GM23338 (cell line): ENCODE results near the gene TPGS2. TPM values are rescaled to one million over a fixed set of nuclear protein-coding genes. Genes with fewer than 3 reads are reported as not detected.

Source experiments
- ATAC-seq: fragments of 200-7000 bp; cut with Tn5 transposase; 3 replicates; pipeline ENCODE4 v1.9.1; 2020
- DNase-seq: peaks from one replicate; pipeline ENCODE4 v3.0.0-alpha.2; 2015; ENCODE audit warnings: low spot score
- H2AFZ ChIP-seq: fragments of 200-600 bp; sonication (generic); 2 replicates; pipeline ENCODE4 v1.8.0; 2016; ENCODE audit warnings: antibody characterized with exemption, mild to moderate bottlenecking, moderate library complexity
- H3F3A ChIP-seq: fragments of 200-600 bp; sonication (generic); replicated peaks from 2 replicates; pipeline ENCODE4 v1.8.0; 2017; ENCODE audit warnings: antibody characterized with exemption, mixed run types, low read depth
- H3K27ac ChIP-seq: fragments of 200-600 bp; sonication (generic); 2 replicates; pipeline ENCODE4 v1.6.1; 2016; ENCODE audit warnings: low read depth
- H3K27me3 ChIP-seq: fragments of 200-600 bp; sonication (generic); 2 replicates; pipeline ENCODE4 v1.8.0; 2016; ENCODE audit warnings: mild to moderate bottlenecking, mixed run types, moderate library complexity; ENCODE audit not compliant: insufficient read depth
- H3K36me3 ChIP-seq: fragments of 200-600 bp; sonication (generic); 2 replicates; pipeline ENCODE4 v1.8.0; 2016; ENCODE audit warnings: mild to moderate bottlenecking; ENCODE audit not compliant: insufficient read depth
- H3K4me1 ChIP-seq: fragments of 200-600 bp; sonication (generic); 2 replicates; pipeline ENCODE4 v1.8.0; 2016; ENCODE audit warnings: mild to moderate bottlenecking, moderate library complexity; ENCODE audit not compliant: insufficient read depth
- H3K4me2 ChIP-seq: fragments of 200-600 bp; sonication (generic); 2 replicates; pipeline ENCODE4 v1.7.1; 2017; ENCODE audit warnings: mixed run types
- H3K4me3 ChIP-seq: fragments of 200-600 bp; sonication (generic); 2 replicates; pipeline ENCODE4 v1.6.1; 2016; ENCODE audit warnings: mixed run types
- H3K79me2 ChIP-seq: fragments of 200-600 bp; sonication (generic); replicated peaks from 2 replicates; pipeline ENCODE4 v1.8.0; 2017; ENCODE audit warnings: mild to moderate bottlenecking; ENCODE audit not compliant: insufficient read depth
- H3K9me2 ChIP-seq: fragments of 200-600 bp; sonication (generic); 2 replicates; pipeline ENCODE4 v1.8.0; 2017; ENCODE audit not compliant: insufficient read depth
- H4K20me1 ChIP-seq: fragments of 200-600 bp; sonication (generic); replicated peaks from 2 replicates; pipeline ENCODE4 v1.8.0; 2017; ENCODE audit warnings: mild to moderate bottlenecking; ENCODE audit not compliant: insufficient read depth
- H3K27ac Mint-ChIP-seq: 2 replicates; pipeline ENCODE4 v1.8.0; 2020; ENCODE audit warnings: inconsistent platforms, mild to moderate bottlenecking, moderate library complexity, mixed read lengths
- H3K27me3 Mint-ChIP-seq: 3 replicates; pipeline ENCODE4 v1.8.0; 2022; ENCODE audit warnings: low read depth, mild to moderate bottlenecking, moderate library complexity, mixed read lengths, inconsistent platforms; ENCODE audit not compliant: insufficient read depth, poor library complexity
- H3K36me3 Mint-ChIP-seq: 3 replicates; pipeline ENCODE4 v1.8.0; 2021; ENCODE audit warnings: low read depth, mild to moderate bottlenecking, inconsistent platforms, moderate library complexity, mixed read lengths
- H3K4me1 Mint-ChIP-seq: 3 replicates; pipeline ENCODE4 v1.8.0; 2020; ENCODE audit warnings: mild to moderate bottlenecking, inconsistent platforms, mixed read lengths
- H3K4me3 Mint-ChIP-seq: 3 replicates; pipeline ENCODE4 v1.8.0; 2021; ENCODE audit warnings: moderate library complexity, mild to moderate bottlenecking, inconsistent platforms, mixed read lengths
- H3K9me3 Mint-ChIP-seq: 3 replicates; pipeline ENCODE4 v1.8.0; 2020; ENCODE audit warnings: moderate library complexity, mild to moderate bottlenecking, inconsistent platforms, mixed read lengths
- CTCF ChIP-seq, 2 experiments: fragments of 200-600 bp in 1 of 2; sonication (generic) in 1 of 2; conservative IDR thresholded peaks; 2 replicates each; pipeline versions ENCODE4 v1.5.1 to v1.6.1; 2016 to 2017; ENCODE audit warnings: antibody characterized with exemption in 2 of 2, low read depth in 2 of 2, mild to moderate bottlenecking in 2 of 2, moderate library complexity in 1 of 2
- EZH2 ChIP-seq: fragments of 200-600 bp; sonication (generic); IDR thresholded peaks from one replicate; pipeline ENCODE4 v1.8.0; 2017; ENCODE audit warnings: antibody characterized with exemption, mild to moderate bottlenecking, low read depth; ENCODE audit not compliant: unreplicated experiment
- EZH2phosphoT487 ChIP-seq: fragments of 200-600 bp; sonication (generic); IDR thresholded peaks from one replicate; pipeline ENCODE4 v1.8.1; 2018; ENCODE audit warnings: antibody characterized with exemption; ENCODE audit not compliant: unreplicated experiment
- JUNB ChIP-seq: IDR thresholded peaks from one replicate; pipeline ENCODE4 v1.6.1; 2016; ENCODE audit warnings: antibody characterized with exemption; ENCODE audit not compliant: unreplicated experiment
- NANOG ChIP-seq: IDR thresholded peaks from 2 replicates; pipeline ENCODE4 v1.6.1; 2016; ENCODE audit warnings: antibody characterized with exemption, borderline replicate concordance
- POLR2AphosphoS5 ChIP-seq: IDR thresholded peaks from 2 replicates; pipeline ENCODE4 v1.6.1; 2016; ENCODE audit warnings: antibody characterized with exemption, low read depth
- REST ChIP-seq: IDR thresholded peaks from one replicate; pipeline ENCODE4 v1.6.1; 2018; ENCODE audit warnings: antibody characterized with exemption; ENCODE audit not compliant: unreplicated experiment
- STAT1 ChIP-seq: IDR thresholded peaks from one replicate; pipeline ENCODE4 v1.6.1; 2016; ENCODE audit warnings: antibody characterized with exemption; ENCODE audit not compliant: unreplicated experiment
- ZNF114 ChIP-seq: fragments of 250-450 bp; sonication (Bioruptor Pico); IDR thresholded peaks from 2 replicates; pipeline ENCODE4 v1.5.0; 2020; ENCODE audit warnings: mild to moderate bottlenecking, moderate library complexity
- ZNF331 ChIP-seq: fragments of 250-450 bp; sonication (Bioruptor Pico); IDR thresholded peaks from 2 replicates; pipeline ENCODE4 v1.5.0; 2020; ENCODE audit warnings: low read depth, mild to moderate bottlenecking, moderate library complexity
- ZNF462 ChIP-seq: fragments of 250-450 bp; sonication (Bioruptor Pico); IDR thresholded peaks from 2 replicates; pipeline ENCODE4 v1.5.0; 2020; ENCODE audit warnings: mild to moderate bottlenecking, moderate library complexity
- polyA plus RNA-seq: library from polyadenylated mRNA; unstranded; fragments of >200 nt; fragmentation: Nextera tagmentation; extraction: Ambion mirVana; gene quantifications from 2 replicates; pipeline ENCODE4 v1.2.1, GENCODE V29; 2016
- total RNA-seq: library from RNA; depleted of rRNA; stranded (reverse); fragments of >200 nt; shearing (Covaris generic); gene quantifications from 2 replicates; pipeline ENCODE4 v1.2.3, GENCODE V29; 2014

The TPGS2 gene
- total and polyA plus RNA-seq, 2 experiments from 2014 or later: 136 to 167 TPM

- Histone ChIP-seq H3K4me3 (no peak overlapping the region), H2AFZ (no peak overlapping the region), H3K27ac (no peak overlapping the region), H3K4me1 (no peaks in the 10 kb centered on the region), H4K20me1 (peaks cover 4% of the 10 kb centered on the region; the same call in 1 of the 2 replicates), H3K36me3 (no peaks in the 10 kb centered on the region), H3K27me3 (no peaks in the 10 kb centered on the region), H3K79me2 (peaks cover 18% of the 10 kb centered on the region), H3F3A (no peaks in the 10 kb centered on the region; the same call in 1 of the 2 replicates), H3K9me2 (no peaks in the 10 kb centered on the region), H3K4me2 (no peak overlapping the region)
- no peak overlapping the region for H3K27ac Mint-ChIP-seq
- no peak for ATAC-seq
- TF ChIP-seq ZNF331: no peak
- TF ChIP-seq ZNF114 (CRISPR knock-in tag): no peak
- no peak for TF ChIP-seq JUNB
- H3K9me3 Mint-ChIP-seq: no peaks in the 10 kb centered on the region
- H3K4me3 Mint-ChIP-seq: no peak overlapping the region
- H3K4me1 Mint-ChIP-seq: peaks cover 18% of the 10 kb centered on the region
- H3K27me3 Mint-ChIP-seq: no peaks in the 10 kb centered on the region
- H3K36me3 Mint-ChIP-seq: peaks cover 6% of the 10 kb centered on the region
- DNase-seq: no peak
These were observed 2.3 kb upstream of the TPGS2 start for GRCh38 chr18:36831139-36831538.

GRCh38 chr18:36830158-36830495, 1.3 kb upstream of the TPGS2 start:
- no peaks in the 10 kb centered on the region for H3K9me3 Mint-ChIP-seq
- H3K36me3 ChIP-seq: 0 out of 2 replicates have a peak, but pooled peaks cover 2% of the 10 kb centered on the region
- ATAC-seq (no peak), DNase-seq (no peak)
- H2AFZ ChIP-seq: no peak overlapping the region
- peaks cover 6% of the 10 kb centered on the region for H3K36me3 Mint-ChIP-seq
- H3K27me3 Mint-ChIP-seq: no peaks in the 10 kb centered on the region
- peak overlapping the region; percentile 79 for H3K4me2 ChIP-seq
- H3K27ac Mint-ChIP-seq: no peak overlapping the region
- H3K27me3 ChIP-seq: no peaks in the 10 kb centered on the region
- no peaks in the 10 kb centered on the region; the same call in 1 of the 2 replicates for H3F3A ChIP-seq
- no peak overlapping the region for H3K27ac ChIP-seq
- H3K9me2 ChIP-seq: no peaks in the 10 kb centered on the region
- peaks cover 18% of the 10 kb centered on the region for H3K4me1 Mint-ChIP-seq
- peak overlapping the region; percentile 95 for H3K4me3 ChIP-seq
- H3K4me1 ChIP-seq: no peaks in the 10 kb centered on the region
- H3K4me3 Mint-ChIP-seq: peak overlapping the region; percentile 100
- TF ChIP-seq ZNF462 (CRISPR knock-in tag) (no peak), POLR2AphosphoS5 (no peak), CTCF (conservative IDR thresholded peaks at IDR 0.05; ENCODE audit: low read depth in 2 of 2) (no peak), NANOG (no peak), EZH2 (no peak), ZNF331 (no peak), REST (no peak), JUNB (no peak), EZH2phosphoT487 (no peak), STAT1 (no peak), ZNF114 (CRISPR knock-in tag) (no peak)
- H3K79me2 ChIP-seq: peaks cover 26% of the 10 kb centered on the region
- peaks cover 4% of the 10 kb centered on the region; the same call in 1 of the 2 replicates for H4K20me1 ChIP-seq
